ENCODE data around the gene GGN. TPM values are rescaled to one million over a fixed set of nuclear protein-coding genes. Genes with fewer than 3 reads are reported as not detected.

The GGN gene
- total and polyA plus RNA-seq, 9 of the 15 experiments (the other 6 are each of a cell fraction or from before 2014, with no cell fraction given), result 0.15 to 0.33 TPM; not detected in 7

DNA sequence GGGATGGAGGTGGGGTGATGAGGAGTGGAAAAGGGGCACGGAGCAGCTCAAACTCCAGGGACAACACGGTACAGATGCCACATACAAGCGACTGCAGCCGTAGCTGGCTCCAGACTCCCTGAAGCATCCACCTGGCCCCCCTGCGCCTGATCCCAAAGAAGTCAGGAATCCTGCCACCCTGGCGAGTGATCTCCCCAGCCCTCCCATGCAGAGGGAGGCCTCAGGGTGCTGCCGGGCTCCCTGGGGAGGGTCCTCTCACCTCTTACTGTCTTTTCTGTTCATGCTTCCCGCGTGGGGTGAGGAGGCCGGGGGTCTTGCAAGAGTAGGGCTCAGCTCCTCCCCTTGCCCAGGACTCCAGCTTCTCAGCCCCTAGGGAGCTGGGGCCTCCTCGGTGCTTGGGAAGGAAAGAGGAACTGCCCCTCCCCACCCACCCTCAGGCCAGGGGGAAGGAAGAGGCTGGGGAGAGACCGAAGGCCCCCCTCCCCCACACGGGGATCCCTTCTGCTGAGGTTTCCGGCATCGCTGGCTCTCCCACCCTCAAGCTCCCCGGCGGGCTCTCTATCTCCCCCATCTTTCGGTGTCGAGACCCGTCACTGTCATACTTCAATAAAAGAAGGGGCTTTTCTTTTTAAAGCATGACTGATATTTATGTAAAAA lies 38.1 kb upstream of the GGN start, which contains the start of gene RASGRP4 (continued):
- TF ChIP-seq, protein P1, sequence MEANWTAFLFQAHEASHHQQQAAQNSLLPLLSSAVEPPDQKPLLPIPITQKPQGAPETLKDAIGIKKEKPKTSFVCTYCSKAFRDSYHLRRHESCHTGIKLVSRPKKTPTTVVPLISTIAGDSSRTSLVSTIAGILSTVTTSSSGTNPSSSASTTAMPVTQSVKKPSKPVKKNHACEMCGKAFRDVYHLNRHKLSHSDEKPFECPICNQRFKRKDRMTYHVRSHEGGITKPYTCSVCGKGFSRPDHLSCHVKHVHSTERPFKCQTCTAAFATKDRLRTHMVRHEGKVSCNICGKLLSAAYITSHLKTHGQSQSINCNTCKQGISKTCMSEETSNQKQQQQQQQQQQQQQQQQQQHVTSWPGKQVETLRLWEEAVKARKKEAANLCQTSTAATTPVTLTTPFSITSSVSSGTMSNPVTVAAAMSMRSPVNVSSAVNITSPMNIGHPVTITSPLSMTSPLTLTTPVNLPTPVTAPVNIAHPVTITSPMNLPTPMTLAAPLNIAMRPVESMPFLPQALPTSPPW (CRISPR knock-in tag; IDR thresholded peaks at IDR 0.05), result peak; percentile 90
- TF ChIP-seq GABPB1 (CRISPR knock-in tag; IDR thresholded peaks at IDR 0.05) (peak; percentile 53; the same call in 1 of the 2 replicates), PATZ1 (CRISPR knock-in tag; IDR thresholded peaks at IDR 0.05; ENCODE audit: borderline replicate concordance) (no peak), GATA2 (CRISPR knock-in tag; IDR thresholded peaks at IDR 0.05) (0 out of 2 replicates have a peak, but pooled peaks have one; percentile 34), ATF4 (CRISPR knock-in tag; IDR thresholded peaks at IDR 0.05) (no peak), SRF (CRISPR knock-in tag; IDR thresholded peaks at IDR 0.05) (peak in 1 of 2 experiments; percentile 65; a peak in 1 of 4 replicates), ZBTB11 (CRISPR knock-in tag; IDR thresholded peaks at IDR 0.05) (peak in 1 of 3 experiments; percentile 78; a peak in 2 of 6 replicates), YY1 (IDR thresholded peaks at IDR 0.05; ENCODE audit: borderline replicate concordance in 1 of 3, control insufficient read depth in 1 of 3, extremely low read depth in 1 of 3, insufficient read depth in 3 of 3, insufficient read length in 1 of 3, insufficient replicate concordance in 2 of 3, low read depth in 1 of 3, low read length in 2 of 3) (peak in 1 of 3 experiments; percentile 19), ZFP30 (CRISPR knock-in tag; IDR thresholded peaks at IDR 0.05; ENCODE audit: borderline replicate concordance) (no peak), MAZ (CRISPR knock-in tag; conservative IDR thresholded peaks at IDR 0.05 in 1 of 2, IDR thresholded peaks at IDR 0.05 in 1 of 2) (peak in 1 of 2 experiments; percentile 53; a peak in 1 of 4 replicates), HDAC3 (IDR thresholded peaks at IDR 0.05; ENCODE audit: borderline replicate concordance, partially characterized antibody) (no peak), HMG20B (CRISPR knock-in tag; IDR thresholded peaks at IDR 0.05) (no peak)
- TF ChIP-seq, protein P2, sequence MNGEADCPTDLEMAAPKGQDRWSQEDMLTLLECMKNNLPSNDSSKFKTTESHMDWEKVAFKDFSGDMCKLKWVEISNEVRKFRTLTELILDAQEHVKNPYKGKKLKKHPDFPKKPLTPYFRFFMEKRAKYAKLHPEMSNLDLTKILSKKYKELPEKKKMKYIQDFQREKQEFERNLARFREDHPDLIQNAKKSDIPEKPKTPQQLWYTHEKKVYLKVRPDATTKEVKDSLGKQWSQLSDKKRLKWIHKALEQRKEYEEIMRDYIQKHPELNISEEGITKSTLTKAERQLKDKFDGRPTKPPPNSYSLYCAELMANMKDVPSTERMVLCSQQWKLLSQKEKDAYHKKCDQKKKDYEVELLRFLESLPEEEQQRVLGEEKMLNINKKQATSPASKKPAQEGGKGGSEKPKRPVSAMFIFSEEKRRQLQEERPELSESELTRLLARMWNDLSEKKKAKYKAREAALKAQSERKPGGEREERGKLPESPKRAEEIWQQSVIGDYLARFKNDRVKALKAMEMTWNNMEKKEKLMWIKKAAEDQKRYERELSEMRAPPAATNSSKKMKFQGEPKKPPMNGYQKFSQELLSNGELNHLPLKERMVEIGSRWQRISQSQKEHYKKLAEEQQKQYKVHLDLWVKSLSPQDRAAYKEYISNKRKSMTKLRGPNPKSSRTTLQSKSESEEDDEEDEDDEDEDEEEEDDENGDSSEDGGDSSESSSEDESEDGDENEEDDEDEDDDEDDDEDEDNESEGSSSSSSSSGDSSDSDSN (IDR thresholded peaks at IDR 0.05; ENCODE audit: borderline replicate concordance in 1 of 2, low read depth in 2 of 2, low read length in 2 of 2), result 0 out of 4 replicates have a peak, but pooled peaks have one; percentile 18 to 25

Data from K562 (cell line).